ENCODE measurements around the gene PSME1. TPM values are rescaled to one million over a fixed set of nuclear protein-coding genes. Genes with fewer than 3 reads are reported as not detected.
A peak's percentile ranks its signal among the peaks of the same experiment; 100 is the strongest.

Gene PSME1
- polyA plus RNA-seq, 2 of the 4 experiments (the other 2 are of a cell fraction), result 83.6 to 124 TPM

DNA sequence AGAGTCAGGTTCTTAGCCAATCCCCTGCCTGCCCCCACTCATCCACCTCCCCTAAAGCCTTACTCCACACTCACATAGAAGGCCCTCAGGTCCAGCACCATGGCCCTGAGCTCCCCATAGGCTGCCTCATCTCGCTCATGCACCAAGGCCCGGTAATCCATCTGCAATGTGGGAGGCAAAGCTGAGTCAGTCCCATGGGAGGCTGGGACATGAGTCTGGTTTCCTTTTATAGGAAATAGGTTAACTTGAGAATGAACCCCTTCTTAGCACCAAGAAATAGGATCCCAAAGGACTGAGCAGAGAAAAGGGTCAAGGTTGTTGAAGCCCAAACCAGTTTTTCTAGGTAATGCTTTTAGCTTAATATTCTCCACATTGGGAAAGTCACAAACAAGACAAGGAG is 7.5 kb downstream of the PSME1 start (continued):
- TF ChIP-seq, protein P1, sequence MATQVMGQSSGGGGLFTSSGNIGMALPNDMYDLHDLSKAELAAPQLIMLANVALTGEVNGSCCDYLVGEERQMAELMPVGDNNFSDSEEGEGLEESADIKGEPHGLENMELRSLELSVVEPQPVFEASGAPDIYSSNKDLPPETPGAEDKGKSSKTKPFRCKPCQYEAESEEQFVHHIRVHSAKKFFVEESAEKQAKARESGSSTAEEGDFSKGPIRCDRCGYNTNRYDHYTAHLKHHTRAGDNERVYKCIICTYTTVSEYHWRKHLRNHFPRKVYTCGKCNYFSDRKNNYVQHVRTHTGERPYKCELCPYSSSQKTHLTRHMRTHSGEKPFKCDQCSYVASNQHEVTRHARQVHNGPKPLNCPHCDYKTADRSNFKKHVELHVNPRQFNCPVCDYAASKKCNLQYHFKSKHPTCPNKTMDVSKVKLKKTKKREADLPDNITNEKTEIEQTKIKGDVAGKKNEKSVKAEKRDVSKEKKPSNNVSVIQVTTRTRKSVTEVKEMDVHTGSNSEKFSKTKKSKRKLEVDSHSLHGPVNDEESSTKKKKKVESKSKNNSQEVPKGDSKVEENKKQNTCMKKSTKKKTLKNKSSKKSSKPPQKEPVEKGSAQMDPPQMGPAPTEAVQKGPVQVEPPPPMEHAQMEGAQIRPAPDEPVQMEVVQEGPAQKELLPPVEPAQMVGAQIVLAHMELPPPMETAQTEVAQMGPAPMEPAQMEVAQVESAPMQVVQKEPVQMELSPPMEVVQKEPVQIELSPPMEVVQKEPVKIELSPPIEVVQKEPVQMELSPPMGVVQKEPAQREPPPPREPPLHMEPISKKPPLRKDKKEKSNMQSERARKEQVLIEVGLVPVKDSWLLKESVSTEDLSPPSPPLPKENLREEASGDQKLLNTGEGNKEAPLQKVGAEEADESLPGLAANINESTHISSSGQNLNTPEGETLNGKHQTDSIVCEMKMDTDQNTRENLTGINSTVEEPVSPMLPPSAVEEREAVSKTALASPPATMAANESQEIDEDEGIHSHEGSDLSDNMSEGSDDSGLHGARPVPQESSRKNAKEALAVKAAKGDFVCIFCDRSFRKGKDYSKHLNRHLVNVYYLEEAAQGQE (IDR thresholded peaks at IDR 0.05), result no peak

DNA sequence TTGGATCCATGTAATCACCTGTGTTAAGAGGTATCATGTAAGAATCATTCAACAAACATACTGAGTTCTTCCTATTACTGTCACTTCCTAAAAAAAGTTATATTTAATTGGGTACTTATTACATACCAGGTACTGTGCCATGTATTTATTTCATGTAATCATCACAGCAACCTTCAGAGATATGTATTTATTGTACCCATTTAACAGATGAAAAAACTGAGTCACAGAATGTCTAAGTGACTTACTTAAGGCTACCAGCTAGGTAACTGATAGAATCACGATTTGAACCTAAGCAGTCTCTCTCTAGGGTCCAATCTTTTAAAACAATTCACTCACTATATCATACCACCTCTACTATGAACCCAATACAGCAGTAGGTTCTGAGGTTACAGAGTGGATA is 8.5 kb downstream of the PSME1 start:
- no peaks in the 10 kb centered on the region for H3K9me3 ChIP-seq
- DNase-seq (ENCODE audit: low read depth in 1 of 2, low spot score in 1 of 2) (no peak), ATAC-seq (no peak), FAIRE-seq (no peak)
- WGBS (ENCODE audit: missing lambda C conversion rate), result 14% methylated on average over 1 of the region's 1 CpG
- TF ChIP-seq KDM1A (IDR thresholded peaks at IDR 0.05; ENCODE audit: low read depth) (peak; percentile 67; the same call in 1 of the 2 replicates), RCOR1 (IDR thresholded peaks at IDR 0.05; ENCODE audit: low read depth, low read length) (no peak), HDAC2 (IDR thresholded peaks at IDR 0.05) (0 out of 2 replicates have a peak, but pooled peaks have one; percentile 49)
- H3K4me2 ChIP-seq, result no peak overlapping the region
- ChIA-PET POLR2A (no interaction called here), CTCF (interaction anchor here (0.8 to 12.6 kb wide), 5 partner anchors 9 to 36 kb away, joined by 3 to 168 read pairs (median 3); partner anchors contain the start of genes DCAF11, IRF9, NRL and PSME1)
- H3K4me3 ChIP-seq, result no peak overlapping the region
- H3K4me1 ChIP-seq, result peaks cover 24% of the 10 kb centered on the region
- no peak overlapping the region for H3K27ac ChIP-seq

- POLR2A ChIA-PET, result no interaction called here
- H3K4me2 ChIP-seq, result peak overlapping the region; percentile 85
- peak overlapping the region; percentile 89; the same call in 2 of the 3 replicates for H3K4me3 ChIP-seq
- TF ChIP-seq HDAC2 (IDR thresholded peaks at IDR 0.05) (no peak), CBX2 (IDR thresholded peaks at IDR 0.05; ENCODE audit: borderline replicate concordance, low read depth) (no peak), MYC (IDR thresholded peaks at IDR 0.05; ENCODE audit: borderline replicate concordance, low read length) (no peak), SREBF2 (IDR thresholded peaks at IDR 0.05) (no peak), HOXB5 (CRISPR knock-in tag; IDR thresholded peaks at IDR 0.05) (no peak), KDM1A (IDR thresholded peaks at IDR 0.05; ENCODE audit: low read depth) (no peak), RAD21 (conservative IDR thresholded peaks at IDR 0.05 in 1 of 2, IDR thresholded peaks at IDR 0.05 in 1 of 2) (no peak), CHD4 (IDR thresholded peaks at IDR 0.05; ENCODE audit: borderline replicate concordance) (no peak), TFCP2L1 (CRISPR knock-in tag; IDR thresholded peaks at IDR 0.05) (no peak), NPAS2 (CRISPR knock-in tag; IDR thresholded peaks at IDR 0.05; ENCODE audit: borderline replicate concordance) (no peak)
- TF ChIP-seq, protein P2, sequence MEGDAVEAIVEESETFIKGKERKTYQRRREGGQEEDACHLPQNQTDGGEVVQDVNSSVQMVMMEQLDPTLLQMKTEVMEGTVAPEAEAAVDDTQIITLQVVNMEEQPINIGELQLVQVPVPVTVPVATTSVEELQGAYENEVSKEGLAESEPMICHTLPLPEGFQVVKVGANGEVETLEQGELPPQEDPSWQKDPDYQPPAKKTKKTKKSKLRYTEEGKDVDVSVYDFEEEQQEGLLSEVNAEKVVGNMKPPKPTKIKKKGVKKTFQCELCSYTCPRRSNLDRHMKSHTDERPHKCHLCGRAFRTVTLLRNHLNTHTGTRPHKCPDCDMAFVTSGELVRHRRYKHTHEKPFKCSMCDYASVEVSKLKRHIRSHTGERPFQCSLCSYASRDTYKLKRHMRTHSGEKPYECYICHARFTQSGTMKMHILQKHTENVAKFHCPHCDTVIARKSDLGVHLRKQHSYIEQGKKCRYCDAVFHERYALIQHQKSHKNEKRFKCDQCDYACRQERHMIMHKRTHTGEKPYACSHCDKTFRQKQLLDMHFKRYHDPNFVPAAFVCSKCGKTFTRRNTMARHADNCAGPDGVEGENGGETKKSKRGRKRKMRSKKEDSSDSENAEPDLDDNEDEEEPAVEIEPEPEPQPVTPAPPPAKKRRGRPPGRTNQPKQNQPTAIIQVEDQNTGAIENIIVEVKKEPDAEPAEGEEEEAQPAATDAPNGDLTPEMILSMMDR (IDR thresholded peaks at IDR 0.05), result no peak
- TF ChIP-seq, protein P3, sequence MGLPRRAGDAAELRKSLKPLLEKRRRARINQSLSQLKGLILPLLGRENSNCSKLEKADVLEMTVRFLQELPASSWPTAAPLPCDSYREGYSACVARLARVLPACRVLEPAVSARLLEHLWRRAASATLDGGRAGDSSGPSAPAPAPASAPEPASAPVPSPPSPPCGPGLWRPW (IDR thresholded peaks at IDR 0.05), result no peak
- ATAC-seq (no peak), DNase-seq (ENCODE audit: low read depth in 1 of 2, low spot score in 1 of 2) (no peak), FAIRE-seq (no peak)
- H3K27ac ChIP-seq, result peak overlapping the region; percentile 91 to 98; a peak in 4 of 6 replicates
- H3K9me3 ChIP-seq, result no peaks in the 10 kb centered on the region
- H3K4me1 ChIP-seq, result peaks cover 18% of the 10 kb centered on the region
- CTCF ChIA-PET, result interaction anchor here (0.6 to 12.6 kb wide), 7 partner anchors 8 to 824 kb away, joined by 3 to 168 read pairs (median 5); partner anchors contain the start of genes DCAF11, IRF9, NRL and PABPN1
- WGBS (ENCODE audit: missing lambda C conversion rate), result 91% methylated on average over 2 of the region's 2 CpGs
These were observed 9.2 kb downstream of the PSME1 start for GRCh38 chr14:24145219-24145618.

Data from A549 (cell line).